ENCODE data around the gene ACYP2. TPM values are rescaled to one million over a fixed set of nuclear protein-coding genes. Genes with fewer than 3 reads are reported as not detected.

The ACYP2 gene
- total RNA-seq, 1 donor from 2014 or later = 14.9 TPM

GRCh38 chr2:54166121-54166773, 50.8 kb downstream of the ACYP2 start:
- no peaks in the 10 kb centered on the region for H3K9me3 Mint-ChIP-seq
- ATAC-seq (ENCODE audit: low read depth) (no peak), DNase-seq (no peak)
- intact Hi-C loops (cut with micrococcal nuclease) = no loop called here
- H3K27me3 Mint-ChIP-seq = no peaks in the 10 kb centered on the region
- no peaks in the 10 kb centered on the region for H3K4me1 Mint-ChIP-seq
- H3K27ac Mint-ChIP-seq = no peak overlapping the region
- no peak for TF ChIP-seq CTCF (IDR thresholded peaks at IDR 0.05)
- POLR2A ChIA-PET = no interaction called here
- H3K4me3 Mint-ChIP-seq = no peak overlapping the region
- H3K36me3 Mint-ChIP-seq (ENCODE audit: low read depth) = peaks cover 26% of the 10 kb centered on the region
- CTCF ChIA-PET = no interaction called here

GRCh38 chr2:54176577-54176976, 61.2 kb downstream of the ACYP2 start:
- Mint-ChIP-seq H3K4me3 (no peak overlapping the region), H3K4me1 (no peaks in the 10 kb centered on the region), H3K27me3 (no peaks in the 10 kb centered on the region), H3K9me3 (no peaks in the 10 kb centered on the region), H3K36me3 (ENCODE audit: low read depth) (peaks cover 12% of the 10 kb centered on the region), H3K27ac (no peak overlapping the region)
- no peak for ATAC-seq (ENCODE audit: low read depth)
- no peak for TF ChIP-seq CTCF (IDR thresholded peaks at IDR 0.05)
- DNase-seq = no peak
- intact Hi-C loops (cut with micrococcal nuclease) = no loop called here
- CTCF ChIA-PET = no interaction called here
- POLR2A ChIA-PET = no interaction called here

- intact Hi-C loops (cut with micrococcal nuclease) = no loop called here
- no peaks in the 10 kb centered on the region for H3K9me3 Mint-ChIP-seq
- no peak overlapping the region for H3K27ac Mint-ChIP-seq
- ChIA-PET POLR2A (no interaction called here), CTCF (interaction anchor here (0.8 kb wide), 1 partner anchor 12 kb away, joined by 3 read pairs; no protein-coding TSS in a partner anchor)
- no peak for TF ChIP-seq CTCF (IDR thresholded peaks at IDR 0.05)
- no peak overlapping the region for H3K4me3 Mint-ChIP-seq
- ATAC-seq (ENCODE audit: low read depth) (no peak), DNase-seq (no peak)
- H3K4me1 Mint-ChIP-seq = no peaks in the 10 kb centered on the region
- H3K36me3 Mint-ChIP-seq (ENCODE audit: low read depth) = peaks cover 13% of the 10 kb centered on the region
- H3K27me3 Mint-ChIP-seq = no peaks in the 10 kb centered on the region
These were observed 67.9 kb downstream of the ACYP2 start for GRCh38 chr2:54183281-54183680.

- no peaks in the 10 kb centered on the region for H3K9me3 Mint-ChIP-seq
- DNase-seq = no peak
- POLR2A ChIA-PET = no interaction called here
- ATAC-seq (ENCODE audit: low read depth) = no peak
- H3K4me1 Mint-ChIP-seq = no peaks in the 10 kb centered on the region
- H3K27ac Mint-ChIP-seq = no peak overlapping the region
- H3K36me3 Mint-ChIP-seq (ENCODE audit: low read depth) = peaks cover 17% of the 10 kb centered on the region
- H3K4me3 Mint-ChIP-seq = no peak overlapping the region
- no peaks in the 10 kb centered on the region for H3K27me3 Mint-ChIP-seq
- TF ChIP-seq CTCF (IDR thresholded peaks at IDR 0.05) = no peak
- intact Hi-C loops (cut with micrococcal nuclease) = no loop called here
- CTCF ChIA-PET = no interaction called here
These were observed 68.6 kb downstream of the ACYP2 start for GRCh38 chr2:54183972-54184371.

- Mint-ChIP-seq H3K27ac (no peak overlapping the region), H3K4me1 (no peaks in the 10 kb centered on the region), H3K9me3 (no peaks in the 10 kb centered on the region), H3K4me3 (no peak overlapping the region), H3K27me3 (no peaks in the 10 kb centered on the region), H3K36me3 (ENCODE audit: low read depth) (peaks cover 19% of the 10 kb centered on the region)
- TF ChIP-seq CTCF (IDR thresholded peaks at IDR 0.05) = no peak
- ChIA-PET POLR2A (no interaction called here), CTCF (no interaction called here)
- ATAC-seq (ENCODE audit: low read depth) = no peak
- intact Hi-C loops (cut with micrococcal nuclease) = no loop called here
- no peak for DNase-seq
These were observed 69.7 kb downstream of the ACYP2 start for GRCh38 chr2:54185105-54185504.

Data from activated B cell treated with CpG ODN at 0.5 μM for 24 hours (primary cell).